Measurements from ENCODE around the gene CACNA2D1. TPM values are rescaled to one million over a fixed set of nuclear protein-coding genes. Genes with fewer than 3 reads are reported as not detected.

The CACNA2D1 gene
- total RNA-seq, 1 experiment from 2014 or later = 0.27 TPM

DNA sequence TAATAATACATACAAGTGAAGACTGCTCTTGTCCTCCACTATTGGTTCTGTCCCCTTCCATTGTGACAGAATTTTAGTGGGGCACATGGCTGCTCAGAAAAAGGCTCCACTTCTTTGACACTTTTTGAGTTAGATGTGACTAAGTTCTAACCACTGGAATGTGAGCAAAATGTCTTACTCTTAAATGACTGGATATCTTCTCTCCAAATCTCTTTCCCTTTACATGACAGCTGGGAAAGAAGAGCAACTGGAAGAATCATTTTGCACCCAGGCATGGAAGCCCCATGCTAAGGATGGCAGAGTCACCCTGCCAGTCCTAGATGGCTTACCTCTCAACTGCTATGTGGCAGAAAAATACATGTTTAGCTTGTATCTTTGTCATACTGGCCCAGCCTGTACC, 97.7 kb downstream of the CACNA2D1 start:
- Histone ChIP-seq H4K20me1 (ENCODE audit: insufficient read depth) (no peaks in the 10 kb centered on the region), H3K9me3 (ENCODE audit: control insufficient read depth in 1 of 2, insufficient read depth in 1 of 2, low read depth in 1 of 2, low read length in 2 of 2) (no peaks in the 10 kb centered on the region), H3K27me3 (ENCODE audit: insufficient read depth, low read length) (no peaks in the 10 kb centered on the region), H3K27ac (ENCODE audit: low read depth, low read length) (no peak overlapping the region), H3K4me3 (replicated peaks in 1 of 2; ENCODE audit: low read depth in 1 of 2, low read length in 2 of 2) (no peak overlapping the region), H3K9me2 (ENCODE audit: insufficient read depth) (no peaks in the 10 kb centered on the region), H3K4me2 (ENCODE audit: low read length) (no peak overlapping the region), H3K36me3 (ENCODE audit: control insufficient read depth in 1 of 2, insufficient read depth in 2 of 2, low read length in 2 of 2) (no peaks in the 10 kb centered on the region), H3K9ac (ENCODE audit: low read length) (no peak overlapping the region), H3K4me1 (ENCODE audit: control insufficient read depth in 1 of 2, insufficient read depth in 2 of 2, low read length in 2 of 2) (no peaks in the 10 kb centered on the region), H2AFZ (ENCODE audit: low read depth, low read length, poor library complexity, severe bottlenecking) (no peak overlapping the region), H3K79me2 (ENCODE audit: insufficient read depth, low read length) (no peaks in the 10 kb centered on the region)
- RAD21 ChIA-PET (ENCODE audit: low non-redundant PET in 1 of 2, low total read pairs in 2 of 2, uncharacterized antibody in 2 of 2, unreplicated experiment in 2 of 2) = no interaction called here
- no TSS peak for BruUV-seq (replicated peaks)
- CTCF ChIA-PET = no interaction called here
- intact Hi-C loops (cut with micrococcal nuclease) = no loop called here
- TF ChIP-seq SIN3A (IDR thresholded peaks at IDR 0.05; ENCODE audit: low read depth) = no peak
- TF ChIP-seq TCF7L2 (IDR thresholded peaks at IDR 0.05; ENCODE audit: borderline replicate concordance, extremely low read depth, insufficient read depth, insufficient read length) = no peak
- TF ChIP-seq POLR2A (IDR thresholded peaks at IDR 0.05; ENCODE audit: borderline replicate concordance, extremely low read depth, insufficient read depth, insufficient read length) = no peak
- no peak for TF ChIP-seq ATF3 (IDR thresholded peaks at IDR 0.05)
- TF ChIP-seq CEBPB (IDR thresholded peaks at IDR 0.05; ENCODE audit: low read depth) = no peak
- no peak for TF ChIP-seq SP1 (IDR thresholded peaks at IDR 0.05; ENCODE audit: low read depth)
- DNase-seq (ENCODE audit: low read depth, low spot score) = no peak
- no peak for ATAC-seq
- POLR2A ChIA-PET = no interaction called here

- Histone ChIP-seq H4K20me1 (ENCODE audit: insufficient read depth) (no peaks in the 10 kb centered on the region), H3K27ac (ENCODE audit: low read depth, low read length) (no peak overlapping the region), H3K4me2 (ENCODE audit: low read length) (no peak overlapping the region), H3K79me2 (ENCODE audit: insufficient read depth, low read length) (no peaks in the 10 kb centered on the region), H3K9me3 (ENCODE audit: control insufficient read depth in 1 of 2, insufficient read depth in 1 of 2, low read depth in 1 of 2, low read length in 2 of 2) (no peaks in the 10 kb centered on the region), H3K9me2 (ENCODE audit: insufficient read depth) (no peaks in the 10 kb centered on the region), H2AFZ (ENCODE audit: low read depth, low read length, poor library complexity, severe bottlenecking) (no peak overlapping the region), H3K4me1 (ENCODE audit: control insufficient read depth in 1 of 2, insufficient read depth in 2 of 2, low read length in 2 of 2) (no peaks in the 10 kb centered on the region), H3K9ac (ENCODE audit: low read length) (no peak overlapping the region), H3K36me3 (ENCODE audit: control insufficient read depth in 1 of 2, insufficient read depth in 2 of 2, low read length in 2 of 2) (no peaks in the 10 kb centered on the region), H3K27me3 (ENCODE audit: insufficient read depth, low read length) (no peaks in the 10 kb centered on the region), H3K4me3 (replicated peaks in 1 of 2; ENCODE audit: low read depth in 1 of 2, low read length in 2 of 2) (no peak overlapping the region)
- ChIA-PET RAD21 (ENCODE audit: low non-redundant PET in 1 of 2, low total read pairs in 2 of 2, uncharacterized antibody in 2 of 2, unreplicated experiment in 2 of 2) (no interaction called here), CTCF (no interaction called here), POLR2A (no interaction called here)
- intact Hi-C loops (cut with micrococcal nuclease) = no loop called here
- TF ChIP-seq EZH2 (IDR thresholded peaks at IDR 0.05) = no peak
- TF ChIP-seq CEBPB (IDR thresholded peaks at IDR 0.05; ENCODE audit: low read depth) = no peak
- TF ChIP-seq FOSL1 (IDR thresholded peaks at IDR 0.05; ENCODE audit: low read depth) = no peak
- TF ChIP-seq EZH2phosphoT487 (IDR thresholded peaks at IDR 0.05; ENCODE audit: borderline replicate concordance) = no peak
- no peak for TF ChIP-seq CBX3 (IDR thresholded peaks at IDR 0.05; ENCODE audit: low read depth)
- no peak for TF ChIP-seq SP1 (IDR thresholded peaks at IDR 0.05; ENCODE audit: low read depth)
- TF ChIP-seq SIN3A (IDR thresholded peaks at IDR 0.05; ENCODE audit: low read depth) = no peak
- no peak for TF ChIP-seq JUND (IDR thresholded peaks at IDR 0.05)
- no peak for TF ChIP-seq ATF3 (IDR thresholded peaks at IDR 0.05)
- TF ChIP-seq ELF1 (IDR thresholded peaks at IDR 0.05; ENCODE audit: borderline replicate concordance, low read depth) = no peak
- TF ChIP-seq SRF (IDR thresholded peaks at IDR 0.05; ENCODE audit: low read depth) = no peak
- no peak for TF ChIP-seq MAX (IDR thresholded peaks at IDR 0.05)
- TF ChIP-seq, protein P1, sequence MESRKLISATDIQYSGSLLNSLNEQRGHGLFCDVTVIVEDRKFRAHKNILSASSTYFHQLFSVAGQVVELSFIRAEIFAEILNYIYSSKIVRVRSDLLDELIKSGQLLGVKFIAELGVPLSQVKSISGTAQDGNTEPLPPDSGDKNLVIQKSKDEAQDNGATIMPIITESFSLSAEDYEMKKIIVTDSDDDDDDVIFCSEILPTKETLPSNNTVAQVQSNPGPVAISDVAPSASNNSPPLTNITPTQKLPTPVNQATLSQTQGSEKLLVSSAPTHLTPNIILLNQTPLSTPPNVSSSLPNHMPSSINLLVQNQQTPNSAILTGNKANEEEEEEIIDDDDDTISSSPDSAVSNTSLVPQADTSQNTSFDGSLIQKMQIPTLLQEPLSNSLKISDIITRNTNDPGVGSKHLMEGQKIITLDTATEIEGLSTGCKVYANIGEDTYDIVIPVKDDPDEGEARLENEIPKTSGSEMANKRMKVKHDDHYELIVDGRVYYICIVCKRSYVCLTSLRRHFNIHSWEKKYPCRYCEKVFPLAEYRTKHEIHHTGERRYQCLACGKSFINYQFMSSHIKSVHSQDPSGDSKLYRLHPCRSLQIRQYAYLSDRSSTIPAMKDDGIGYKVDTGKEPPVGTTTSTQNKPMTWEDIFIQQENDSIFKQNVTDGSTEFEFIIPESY (IDR thresholded peaks at IDR 0.05; ENCODE audit: extremely low read depth, insufficient replicate concordance, low read length) = no peak
- no peak for TF ChIP-seq RAD21 (IDR thresholded peaks at IDR 0.05; ENCODE audit: low read depth)
- no peak for TF ChIP-seq TCF7L2 (IDR thresholded peaks at IDR 0.05; ENCODE audit: borderline replicate concordance, extremely low read depth, insufficient read depth, insufficient read length)
- no peak for ATAC-seq
- BruUV-seq (replicated peaks) = no TSS peak
- no peak for DNase-seq (ENCODE audit: low read depth, low spot score)
These were observed 99.9 kb downstream of the CACNA2D1 start for GRCh38 chr7:82343716-82344115.

Measured in HCT116 (cell line).